ENCODE data around the gene IGSF11. TPM values are rescaled to one million over a fixed set of nuclear protein-coding genes. Genes with fewer than 3 reads are reported as not detected.

IGSF11 gene
- polyA plus RNA-seq, 1 donor (not counting 4 experiments of a cell fraction or from before 2014, with no cell fraction given): 0.68 TPM

GRCh38 chr3:118997190-118997589 is 37.5 kb downstream of the IGSF11 start:
- Histone ChIP-seq H3K27me3 (ENCODE audit: control insufficient read depth, extremely low read depth, insufficient read depth, low read length) (no peaks in the 10 kb centered on the region), H2AFZ (ENCODE audit: control insufficient read depth, low read length) (no peak overlapping the region), H3K9me1 (ENCODE audit: control insufficient read depth, extremely low read depth, insufficient read depth, low read length) (no peaks in the 10 kb centered on the region), H3K4me3 (ENCODE audit: control insufficient read depth in 2 of 3, extremely low read depth in 1 of 3, insufficient read depth in 2 of 3, low read depth in 1 of 3, low read length in 3 of 3) (no peak overlapping the region), H4K20me1 (ENCODE audit: control insufficient read depth, extremely low read depth, insufficient read depth, low read length) (no peaks in the 10 kb centered on the region), H3K9me3 (ENCODE audit: control insufficient read depth, low read depth, low read length) (no peaks in the 10 kb centered on the region), H3K4me2 (ENCODE audit: control insufficient read depth, extremely low read depth, insufficient read depth, low read depth, low read length) (no peak overlapping the region), H3K27ac (ENCODE audit: control insufficient read depth, insufficient read depth, low read length) (no peak overlapping the region), H3K36me3 (ENCODE audit: control insufficient read depth in 2 of 2, extremely low read depth in 1 of 2, insufficient read depth in 2 of 2, low read length in 2 of 2) (no peaks in the 10 kb centered on the region), H3K79me2 (ENCODE audit: control insufficient read depth, insufficient read depth, low read length) (no peaks in the 10 kb centered on the region), H3K4me1 (ENCODE audit: control insufficient read depth, extremely low read depth, insufficient read depth, low read length) (no peaks in the 10 kb centered on the region), H3K9ac (ENCODE audit: control insufficient read depth, extremely low read depth, insufficient read depth, low read length) (no peak overlapping the region)
- TF ChIP-seq EZH2 (IDR thresholded peaks at IDR 0.05; ENCODE audit: low read length): no peak
- DNase-seq (ENCODE audit: low read depth, low spot score) (no peak), FAIRE-seq (no peak)
- dilution Hi-C loops (cut with MboI; ENCODE audit: extremely low pct_ligation_motif_present, low sequenced_read_pairs): no loop called here

- Histone ChIP-seq H4K20me1 (ENCODE audit: control insufficient read depth, extremely low read depth, insufficient read depth, low read length) (no peaks in the 10 kb centered on the region), H3K36me3 (ENCODE audit: control insufficient read depth in 2 of 2, extremely low read depth in 1 of 2, insufficient read depth in 2 of 2, low read length in 2 of 2) (no peaks in the 10 kb centered on the region), H3K9me1 (ENCODE audit: control insufficient read depth, extremely low read depth, insufficient read depth, low read length) (no peaks in the 10 kb centered on the region), H3K9me3 (ENCODE audit: control insufficient read depth, low read depth, low read length) (no peaks in the 10 kb centered on the region), H2AFZ (ENCODE audit: control insufficient read depth, low read length) (no peak overlapping the region), H3K27ac (ENCODE audit: control insufficient read depth, insufficient read depth, low read length) (no peak overlapping the region), H3K79me2 (ENCODE audit: control insufficient read depth, insufficient read depth, low read length) (no peaks in the 10 kb centered on the region), H3K9ac (ENCODE audit: control insufficient read depth, extremely low read depth, insufficient read depth, low read length) (no peak overlapping the region), H3K4me3 (ENCODE audit: control insufficient read depth in 2 of 3, extremely low read depth in 1 of 3, insufficient read depth in 2 of 3, low read depth in 1 of 3, low read length in 3 of 3) (no peak overlapping the region), H3K4me1 (ENCODE audit: control insufficient read depth, extremely low read depth, insufficient read depth, low read length) (no peaks in the 10 kb centered on the region), H3K27me3 (ENCODE audit: control insufficient read depth, extremely low read depth, insufficient read depth, low read length) (no peaks in the 10 kb centered on the region), H3K4me2 (ENCODE audit: control insufficient read depth, extremely low read depth, insufficient read depth, low read depth, low read length) (no peak overlapping the region)
- dilution Hi-C loops (cut with MboI; ENCODE audit: extremely low pct_ligation_motif_present, low sequenced_read_pairs): no loop called here
- TF ChIP-seq EZH2 (IDR thresholded peaks at IDR 0.05; ENCODE audit: low read length): no peak
- no peak for TF ChIP-seq CTCF (optimal IDR thresholded peaks at IDR 0.05 in 1 of 3, IDR thresholded peaks at IDR 0.05 in 1 of 3, conservative IDR thresholded peaks at IDR 0.05 in 1 of 3; ENCODE audit: extremely low read depth in 1 of 3, insufficient read depth in 2 of 3, low read length in 3 of 3)
- no peak for DNase-seq (ENCODE audit: low read depth, low spot score)
- no peak for FAIRE-seq
Measured at GRCh38 chr3:118991775-118992174, 42.9 kb downstream of the IGSF11 start.
